Measurements from ENCODE around the gene CRYGN.

Gene CRYGN, protein sequence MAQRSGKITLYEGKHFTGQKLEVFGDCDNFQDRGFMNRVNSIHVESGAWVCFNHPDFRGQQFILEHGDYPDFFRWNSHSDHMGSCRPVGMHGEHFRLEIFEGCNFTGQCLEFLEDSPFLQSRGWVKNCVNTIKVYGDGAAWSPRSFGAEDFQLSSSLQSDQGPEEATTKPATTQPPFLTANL

DNA sequence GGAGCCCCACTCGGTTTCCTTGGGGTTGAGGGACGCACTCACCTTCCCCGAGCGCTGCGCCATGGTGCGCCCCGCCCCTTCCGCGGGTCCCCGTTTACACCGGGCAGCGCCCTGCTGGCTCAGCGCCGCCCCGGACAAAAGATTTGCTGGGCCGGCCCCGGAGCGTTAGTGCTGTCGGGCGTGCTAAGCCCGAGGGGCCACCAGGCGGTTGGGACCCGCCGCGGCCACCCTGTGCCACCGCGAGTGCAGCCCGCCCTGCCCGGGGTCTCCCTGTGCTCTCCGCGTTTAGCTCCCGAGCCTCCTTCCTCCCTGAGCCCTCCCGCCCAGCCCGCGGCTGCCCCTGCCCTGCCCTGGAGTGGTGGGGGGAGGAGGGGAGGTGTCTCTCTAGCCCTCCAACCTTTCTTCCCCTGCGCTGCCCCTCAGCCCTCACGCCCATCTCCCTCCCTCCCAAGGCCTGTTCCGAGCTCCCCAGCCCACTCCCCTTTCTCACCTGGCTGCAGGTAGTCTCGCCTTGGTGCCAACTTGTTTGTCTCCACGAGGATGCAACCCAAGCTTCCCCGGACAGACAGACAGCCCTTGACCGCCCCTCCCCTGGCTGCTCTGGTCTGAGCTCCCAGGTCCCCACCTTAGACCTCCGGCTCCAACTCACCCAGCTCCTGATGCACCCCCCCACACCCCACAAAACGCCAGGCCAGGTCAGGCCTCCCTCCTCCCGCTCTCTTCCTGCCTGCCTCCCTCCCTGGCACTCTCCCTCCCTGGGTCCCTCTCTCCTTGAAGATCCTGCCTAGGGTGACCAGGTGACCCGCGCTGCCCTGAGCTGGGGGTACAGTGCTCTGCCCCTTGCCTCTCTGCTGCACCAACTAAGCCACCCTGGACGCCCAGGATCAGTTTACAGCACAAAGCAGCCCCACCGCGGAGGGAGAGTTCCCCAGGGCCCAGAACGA is at the start of gene CRYGN:
TSS of gene CRYGN (minus strand) at position 287 of the 944 bp plus-strand sequence. CDS start at position 63, 224 bp downstream.
- no peak for DNase-seq (ENCODE audit: low read depth in 2 of 2)

DNA sequence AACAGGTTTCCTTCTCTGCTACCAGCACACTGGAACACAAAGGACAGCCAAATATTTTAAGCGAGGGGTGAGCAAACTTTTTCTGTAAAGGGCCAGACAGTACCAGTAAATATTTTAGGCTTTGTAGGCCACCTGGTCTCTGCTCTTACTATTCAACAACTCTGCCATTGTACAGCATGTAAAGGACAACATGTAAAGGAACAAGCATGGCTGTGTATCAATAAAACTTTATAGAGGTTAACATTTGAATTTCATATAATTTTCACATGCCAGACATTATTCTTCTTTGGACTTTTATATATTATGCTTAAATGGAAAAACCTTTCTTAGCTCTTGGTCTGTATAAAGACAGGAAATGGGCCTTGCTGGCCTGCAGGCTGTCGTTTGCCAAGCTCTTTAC is 49.6 kb upstream of the CRYGN start:
- no peak for DNase-seq (ENCODE audit: low read depth in 2 of 2)

DNA sequence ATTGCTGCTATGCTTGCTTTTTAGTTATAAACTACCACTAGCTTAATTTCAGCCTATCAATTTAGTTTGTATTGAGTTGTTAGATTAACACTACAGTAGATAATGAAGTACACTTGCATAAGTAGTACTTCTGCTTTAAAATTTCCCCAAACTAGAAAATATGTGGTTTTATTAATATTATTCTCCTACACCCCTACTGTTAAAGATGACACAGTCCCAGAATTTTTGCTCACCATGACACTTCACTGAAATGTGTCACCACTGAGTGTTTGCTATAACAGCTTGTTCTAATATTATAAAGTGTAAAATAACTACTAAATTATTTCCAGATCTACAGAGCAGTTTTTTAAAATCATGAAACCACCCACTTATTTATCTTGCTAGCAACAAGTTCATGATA is 48.2 kb upstream of the CRYGN start:
- DNase-seq (ENCODE audit: low read depth in 2 of 2) = no peak

DNA sequence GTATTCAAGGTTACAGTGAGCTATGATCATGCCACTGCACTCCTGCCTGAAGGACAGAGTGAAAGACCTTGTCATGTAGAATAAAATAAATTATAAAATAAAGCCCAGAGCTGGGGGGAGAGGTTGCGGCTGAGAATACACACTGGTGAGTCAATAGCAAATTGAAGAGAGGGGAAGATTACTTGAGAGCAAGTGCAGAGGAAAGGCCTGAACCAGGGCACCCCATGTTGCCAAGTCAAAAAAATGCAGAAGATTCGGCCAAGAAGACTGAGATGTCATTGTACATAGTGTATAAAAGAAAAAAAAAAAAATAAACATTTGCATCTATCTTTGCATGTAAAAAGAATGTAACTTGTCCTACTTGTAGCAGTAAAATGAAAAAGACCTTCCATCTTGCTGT is 47.3 kb upstream of the CRYGN start:
- DNase-seq (ENCODE audit: low read depth in 2 of 2) = no peak

DNA sequence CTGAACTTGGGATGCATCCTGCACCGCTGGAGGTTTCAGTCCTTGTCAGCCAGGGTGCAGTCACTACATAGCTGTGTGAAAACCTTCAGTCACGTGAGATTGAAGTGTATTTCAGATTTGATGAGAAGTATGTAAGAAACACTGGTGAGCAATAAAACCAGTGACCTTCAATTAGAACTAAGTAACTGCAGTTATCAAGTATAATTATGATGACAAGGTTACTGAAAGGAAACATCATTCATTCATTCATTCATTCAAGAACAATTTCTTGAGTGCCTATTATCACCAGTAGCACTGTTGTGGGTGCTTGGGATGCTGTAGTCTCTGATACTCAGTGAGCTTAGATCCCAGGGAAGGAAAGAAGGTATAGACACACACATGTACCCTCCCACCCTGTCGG is 46.1 kb upstream of the CRYGN start:
- no peak for DNase-seq (ENCODE audit: low read depth in 2 of 2)

DNA sequence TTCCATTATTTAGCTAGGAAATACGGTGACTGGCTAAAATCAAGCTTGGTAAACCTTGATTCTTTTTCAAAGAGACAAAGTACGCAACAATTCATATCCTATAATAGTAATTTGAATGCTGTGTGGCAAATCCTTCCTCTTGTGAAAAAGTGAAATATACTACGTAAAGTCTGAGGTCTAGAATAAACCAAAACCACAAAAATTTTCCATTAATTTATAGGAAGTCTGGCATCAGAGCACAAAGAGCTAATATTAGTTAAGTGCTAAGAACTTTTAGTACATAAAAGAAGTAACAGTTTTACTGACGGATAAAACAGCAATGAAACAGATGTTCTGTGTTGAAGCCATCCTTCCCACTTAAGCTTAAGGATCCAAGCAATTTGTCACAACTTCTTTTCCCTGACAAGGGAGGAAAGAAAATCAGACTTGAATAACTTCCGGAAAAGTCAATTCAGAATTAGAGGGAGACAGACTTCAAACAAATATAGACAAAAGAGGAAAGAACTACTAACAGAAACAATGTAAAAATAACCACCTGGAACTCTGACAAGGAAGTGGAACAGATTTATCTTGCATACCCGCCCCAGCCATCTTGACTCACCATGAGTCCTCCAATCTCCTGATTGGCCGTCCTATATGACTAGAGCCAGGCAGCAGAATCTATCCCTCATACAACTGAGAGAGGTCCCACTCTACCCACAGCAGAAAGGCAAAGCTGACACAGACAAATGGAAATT is 45.2 kb upstream of the CRYGN start:
- DNase-seq (ENCODE audit: low read depth in 2 of 2) = no peak

DNA sequence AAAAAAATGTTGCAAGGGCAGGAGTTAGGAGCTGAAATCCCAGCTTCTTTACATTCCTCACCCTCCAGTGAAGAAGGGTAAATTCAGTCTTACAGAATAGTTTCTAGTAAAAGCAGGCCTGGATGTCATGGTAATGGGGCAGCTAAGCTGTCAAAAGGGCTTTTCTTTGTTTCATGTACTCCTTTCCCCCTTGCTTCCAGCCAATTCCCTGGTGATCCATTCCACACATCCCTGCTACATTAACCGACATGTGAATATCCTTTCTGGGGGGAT is 43.7 kb upstream of the CRYGN start:
- DNase-seq (ENCODE audit: low read depth in 2 of 2) = no peak

DNA sequence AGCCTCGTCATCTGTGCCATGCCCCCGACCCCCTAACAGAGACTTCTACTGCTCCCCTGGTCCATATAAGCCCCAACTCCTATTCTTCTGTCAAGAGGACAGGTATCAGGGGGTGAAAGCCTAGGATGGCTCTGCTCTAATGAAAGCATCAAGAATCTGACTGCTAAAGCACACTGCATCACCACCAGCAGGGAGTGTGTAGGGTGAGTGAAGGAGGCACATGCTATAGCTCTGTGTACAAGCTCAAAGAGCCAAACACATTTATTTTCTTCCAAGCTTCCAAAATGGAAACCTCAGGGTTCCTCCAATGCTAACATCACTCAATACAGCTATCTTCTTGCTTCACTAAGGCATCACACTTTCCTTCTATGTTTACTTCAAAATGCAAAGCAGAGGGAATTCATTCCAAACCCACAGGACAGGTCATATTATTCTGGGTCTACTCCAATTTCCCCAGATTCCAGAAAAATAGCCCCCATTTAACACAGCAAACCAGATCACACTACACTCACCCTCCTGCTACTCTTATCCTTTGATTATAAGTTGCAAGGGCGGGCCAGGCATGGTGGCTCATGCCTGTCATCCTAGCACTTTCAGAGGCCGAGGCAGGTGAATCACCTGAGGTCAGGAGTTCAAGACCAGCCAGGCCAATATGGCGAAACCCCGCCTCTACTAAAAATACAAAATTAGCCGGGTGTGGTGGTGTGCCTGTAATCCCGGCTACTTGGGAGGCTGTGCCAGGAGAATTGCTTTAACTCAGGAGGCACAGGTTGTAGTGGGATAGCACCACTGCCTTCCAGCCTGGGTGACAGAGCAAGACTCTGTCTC is 43.2 kb upstream of the CRYGN start:
- DNase-seq (ENCODE audit: low read depth in 2 of 2) = no peak

DNA sequence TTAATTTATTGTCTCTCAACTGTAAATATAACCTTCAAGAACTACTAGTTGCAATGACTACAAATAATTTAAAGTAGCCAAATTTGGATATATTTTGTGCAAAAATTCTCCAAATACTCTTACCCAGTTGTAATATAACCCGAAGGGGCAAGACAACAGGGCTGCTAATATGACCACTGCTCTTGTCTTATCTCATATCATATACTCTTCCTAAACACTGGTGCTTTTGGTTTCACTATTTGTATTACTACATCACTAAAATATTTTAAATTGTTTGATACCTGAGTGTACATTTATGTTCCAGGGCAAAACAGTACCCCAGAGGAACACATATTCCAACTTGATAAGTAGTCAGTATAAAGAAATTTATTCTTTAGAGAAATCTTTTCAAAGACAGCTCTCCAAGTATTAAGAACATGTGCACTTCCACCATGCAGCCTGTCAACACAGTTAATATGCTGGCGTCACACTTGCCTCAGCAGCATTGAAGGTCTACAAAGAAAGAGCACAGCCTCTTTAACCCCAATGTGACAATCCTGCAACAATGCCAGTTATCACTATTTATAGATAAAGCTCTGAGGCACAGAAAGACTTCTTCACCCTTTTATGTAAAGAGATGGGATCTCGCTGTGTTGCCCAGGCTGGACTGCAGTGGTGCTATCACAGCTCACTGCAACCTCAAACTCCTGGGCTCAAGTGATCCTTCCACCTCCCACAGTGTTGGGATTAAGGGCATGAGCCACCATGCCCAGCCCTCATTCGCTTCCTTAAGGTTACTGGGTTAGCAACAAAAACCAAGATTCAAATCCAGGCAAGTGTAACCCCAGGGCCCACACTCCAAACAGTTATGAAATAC is 41.9 kb upstream of the CRYGN start:
- DNase-seq (ENCODE audit: low read depth in 2 of 2) = no peak

DNA sequence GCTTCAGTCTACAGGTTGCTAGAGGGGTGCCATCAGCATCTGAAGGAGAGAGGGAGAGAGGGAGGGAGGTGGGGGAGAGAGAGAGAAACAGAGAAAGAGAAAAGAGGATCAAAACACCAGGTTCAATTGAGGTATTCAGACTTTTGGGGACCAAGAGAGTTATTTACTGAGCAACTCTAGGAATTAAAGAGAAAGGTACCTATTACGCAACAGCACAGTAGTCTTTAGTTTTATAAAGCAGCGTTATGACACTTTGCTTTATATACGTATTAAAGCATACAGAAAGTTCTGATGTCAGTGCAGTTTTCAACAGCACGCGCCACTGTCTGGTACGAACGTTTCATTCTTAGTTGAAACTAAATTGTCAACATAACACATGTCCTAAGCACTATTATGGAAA is 37.9 kb upstream of the CRYGN start:
- no peak for DNase-seq (ENCODE audit: low read depth in 2 of 2)

DNA sequence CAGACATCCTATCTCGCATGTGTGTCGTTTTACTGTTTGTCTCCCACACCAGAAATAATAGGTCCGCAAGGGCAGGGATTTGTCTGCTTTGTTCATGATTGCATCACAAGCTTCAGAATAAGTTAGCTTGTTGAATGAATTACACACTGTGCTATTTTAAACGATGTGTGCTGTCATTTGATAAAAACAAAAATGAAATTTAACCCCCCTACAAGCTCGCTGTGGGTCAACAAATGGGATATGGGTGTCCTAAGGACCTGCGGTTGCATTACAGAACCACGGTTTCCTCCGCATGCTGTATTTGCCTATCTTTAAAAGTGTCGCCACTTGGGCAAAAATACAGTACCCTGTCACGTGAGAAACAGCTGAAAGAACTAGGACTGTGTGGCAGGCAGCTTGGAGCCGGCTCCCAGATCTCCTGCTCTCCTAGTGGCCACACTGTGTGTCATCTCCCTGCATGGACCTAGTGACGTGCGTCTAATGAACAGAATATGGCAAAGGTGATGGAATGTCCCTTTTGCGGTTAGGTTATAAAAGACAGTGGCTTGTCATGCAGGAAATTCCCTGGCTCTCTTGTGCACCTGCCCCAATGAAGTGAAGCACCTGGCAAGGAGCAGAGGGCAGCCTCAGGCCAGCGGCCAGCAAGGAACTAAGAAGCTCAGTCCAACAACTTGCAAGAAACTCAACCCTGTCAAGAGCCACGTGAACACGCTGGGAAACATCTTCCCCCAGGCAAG is 32.9 kb upstream of the CRYGN start:
- no peak for DNase-seq (ENCODE audit: low read depth in 2 of 2)

DNA sequence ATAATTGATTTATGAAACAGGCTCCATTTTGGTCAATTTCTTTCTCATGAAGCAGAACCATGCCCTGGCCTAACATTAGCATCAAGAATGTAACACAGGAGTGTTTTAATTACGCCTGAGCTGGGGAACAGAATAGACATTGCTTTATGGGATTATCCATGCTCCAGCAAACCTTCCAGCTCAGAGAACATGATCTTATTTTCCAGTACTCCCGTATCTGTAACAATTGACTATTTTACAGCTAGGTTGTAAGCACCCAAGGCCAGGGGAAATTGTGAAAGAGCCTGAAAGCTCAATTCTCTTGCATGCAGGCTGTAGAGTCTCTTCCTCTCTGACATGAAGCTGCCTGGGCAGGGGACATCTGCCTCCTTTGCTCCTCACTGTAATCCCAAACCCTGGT is 30.8 kb upstream of the CRYGN start:
- DNase-seq (ENCODE audit: low read depth in 2 of 2) = no peak

DNA sequence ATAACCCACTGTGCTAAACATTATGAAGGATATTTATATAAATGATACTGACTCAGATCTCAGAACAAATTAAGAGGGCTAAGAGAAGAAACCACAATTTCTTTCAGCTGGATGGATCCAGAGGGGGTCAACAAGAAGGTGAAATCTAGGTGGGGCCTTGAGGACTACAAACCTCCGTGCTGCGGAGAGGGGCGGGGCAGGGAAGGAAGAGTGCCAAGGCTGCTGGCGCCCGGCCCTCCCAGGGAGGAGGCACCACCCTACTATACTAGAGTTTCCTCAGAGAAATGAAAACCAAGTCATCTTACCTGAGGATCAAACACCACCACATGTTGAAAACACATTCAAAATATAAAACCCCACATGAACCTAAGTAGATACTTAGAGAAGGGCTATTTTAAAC is 29.3 kb upstream of the CRYGN start:
- DNase-seq (ENCODE audit: low read depth in 2 of 2) = no peak

DNA sequence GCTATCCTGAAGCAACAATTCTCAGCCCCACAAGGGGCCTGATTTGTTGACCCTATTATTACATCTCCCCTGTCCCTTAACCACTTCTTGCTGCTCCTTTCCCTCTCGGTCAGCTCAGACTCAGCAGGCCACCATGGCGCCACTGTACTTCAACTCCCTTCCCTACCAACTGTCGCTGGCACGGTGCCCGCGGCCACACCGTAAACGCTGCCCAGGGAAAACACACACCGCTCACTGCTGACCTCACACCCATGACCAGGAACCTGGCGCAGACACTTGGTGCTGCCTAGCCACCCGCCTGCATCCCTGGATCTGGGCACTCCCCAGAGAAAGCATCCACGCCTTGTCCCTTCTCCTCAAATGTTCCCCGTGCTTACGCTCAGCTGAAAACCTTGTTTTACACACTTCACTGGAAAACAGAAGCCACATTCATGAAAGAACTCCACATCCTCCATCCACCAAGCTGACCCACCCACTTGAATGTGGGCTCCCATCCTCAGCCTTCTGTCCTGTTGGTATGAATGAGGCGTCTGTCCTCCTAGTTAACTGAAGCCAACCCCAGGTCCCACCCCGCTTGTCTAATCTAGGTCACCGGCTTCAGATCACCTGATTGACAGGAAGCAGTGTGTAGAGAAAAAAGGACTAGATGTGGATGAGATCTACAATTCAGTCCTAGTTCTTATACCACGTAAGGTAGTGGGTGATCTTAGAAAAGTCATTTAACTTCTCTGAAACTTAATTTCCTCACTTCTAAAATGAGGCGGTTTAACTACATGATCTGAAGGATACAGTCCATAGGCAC is 28.5 kb upstream of the CRYGN start:
- DNase-seq (ENCODE audit: low read depth in 2 of 2) = no peak

DNA sequence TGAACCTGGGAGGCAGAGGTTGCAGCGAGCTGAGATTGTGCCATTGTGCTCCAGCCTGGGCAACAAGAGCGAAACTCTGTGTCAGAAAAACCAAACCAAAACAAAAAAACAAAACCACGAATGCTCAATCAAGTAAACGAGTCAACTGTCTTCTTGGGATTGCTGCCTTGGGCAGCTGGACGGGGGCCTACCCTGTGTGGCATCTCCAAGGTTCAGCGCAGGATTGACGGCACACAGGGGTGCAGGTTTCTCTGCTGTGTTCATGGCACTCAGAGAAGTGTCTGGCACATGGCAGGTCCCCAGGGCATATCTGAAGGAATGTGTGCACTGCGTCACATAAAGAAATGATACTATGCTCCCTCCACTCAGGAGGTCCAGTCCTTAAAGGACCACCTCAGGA is 25.2 kb upstream of the CRYGN start:
- DNase-seq (ENCODE audit: low read depth in 2 of 2) = no peak

DNA sequence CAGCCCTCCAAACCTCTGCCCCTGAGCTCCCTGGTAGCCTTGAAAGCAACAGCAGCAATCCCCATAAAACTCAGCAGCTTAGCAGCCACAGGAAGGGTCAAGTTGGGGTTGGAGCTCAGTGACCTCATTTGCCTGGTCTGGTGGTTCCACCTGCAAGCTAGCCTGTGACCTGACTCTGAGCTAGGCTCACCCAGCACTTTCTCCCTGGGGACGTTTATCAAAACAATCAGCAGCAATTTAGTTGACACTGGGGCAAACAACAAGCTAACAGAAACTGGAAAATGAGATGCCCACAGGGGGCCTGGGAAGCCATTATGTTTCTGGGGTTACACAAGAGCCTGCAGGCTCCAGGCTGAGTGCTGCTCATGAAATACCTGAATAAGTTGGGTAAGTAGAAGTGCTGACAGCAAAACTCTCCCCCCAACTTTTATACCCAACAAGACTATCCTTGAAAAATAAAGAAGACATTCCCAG is 22.4 kb upstream of the CRYGN start:
- no peak for DNase-seq (ENCODE audit: low read depth in 2 of 2)

DNA sequence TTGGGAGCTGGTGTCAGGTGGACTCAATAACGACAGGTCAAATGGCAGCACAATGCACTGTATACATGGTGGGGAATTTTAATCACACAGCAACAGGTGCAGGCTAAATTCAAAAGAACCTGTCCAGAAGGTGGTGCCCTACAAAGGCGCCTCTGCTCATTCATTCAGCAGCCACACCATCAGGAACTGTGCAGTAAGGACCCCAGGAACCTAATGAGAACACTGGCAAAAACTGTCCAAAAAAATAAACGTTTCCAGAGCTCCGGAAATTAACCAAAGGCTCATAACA is 21.9 kb upstream of the CRYGN start:
- no peak for DNase-seq (ENCODE audit: low read depth in 2 of 2)

DNA sequence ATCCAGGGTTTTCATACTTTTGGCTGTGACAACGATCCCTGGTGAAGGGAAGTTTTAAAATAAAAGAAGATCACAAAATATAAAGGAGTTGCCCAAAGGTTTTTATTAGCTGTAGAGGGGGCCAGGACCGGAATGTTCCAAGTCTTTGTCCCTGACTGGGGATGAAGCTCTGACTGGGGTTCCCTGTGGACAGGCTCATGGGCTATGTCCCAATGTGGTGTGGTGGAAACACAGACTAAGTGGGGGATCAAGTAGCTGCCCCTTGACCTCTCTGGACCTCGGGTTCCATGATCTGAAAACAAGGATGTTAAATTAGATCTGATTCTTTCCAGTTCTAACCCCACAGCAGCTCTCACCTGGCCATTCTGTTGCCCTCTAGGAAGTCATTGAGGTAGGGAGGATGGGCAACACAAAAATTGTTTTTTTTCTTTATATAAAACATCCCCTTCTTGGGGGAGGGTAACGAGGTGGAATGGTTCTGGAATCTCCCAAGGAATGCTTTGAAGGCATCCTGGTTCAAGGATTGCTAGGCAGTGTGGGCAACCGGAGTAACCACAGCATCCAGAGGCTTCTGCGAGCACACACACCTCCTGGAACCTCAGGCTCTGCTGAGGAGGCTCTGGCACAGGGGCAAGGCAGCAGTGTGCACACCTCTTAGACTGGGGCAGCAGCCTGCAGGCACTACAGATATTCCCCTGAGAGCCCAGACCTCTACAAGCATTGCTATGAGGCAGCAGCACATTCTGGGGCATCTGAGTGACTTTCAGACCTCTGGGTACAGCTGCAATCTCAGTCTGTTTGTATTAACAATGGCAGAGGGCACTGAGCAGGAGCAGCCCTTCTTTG is 21.4 kb upstream of the CRYGN start:
- DNase-seq (ENCODE audit: low read depth in 2 of 2) = no peak

DNA sequence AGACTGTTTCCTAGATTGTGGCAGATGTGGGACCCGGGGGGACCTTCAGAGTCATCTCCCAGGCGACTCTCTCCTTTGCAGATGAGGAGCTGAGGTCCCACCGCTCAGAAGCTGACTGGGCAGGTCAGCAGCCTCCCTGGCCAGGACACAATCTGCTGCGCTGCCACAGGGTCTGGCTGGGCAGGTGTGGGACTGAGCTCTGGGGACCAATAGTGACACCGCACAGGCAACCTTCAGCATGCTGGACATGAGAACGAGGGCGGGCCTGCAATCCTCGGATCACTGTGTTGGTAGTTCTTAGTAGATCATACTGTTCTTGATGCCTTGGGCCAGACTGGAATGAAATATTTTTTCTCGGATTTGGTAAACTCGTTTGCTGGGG is 20.5 kb upstream of the CRYGN start:
- DNase-seq (ENCODE audit: low read depth in 2 of 2) = no peak
